ENCODE measurements around the gene NR5A2. TPM values are rescaled to one million over a fixed set of nuclear protein-coding genes. Genes with fewer than 3 reads are reported as not detected.

Gene NR5A2
- total RNA-seq, 1 donor from 2014 or later: 0.98 TPM

GRCh38 chr1:200162877-200163276 lies 135.4 kb downstream of the NR5A2 start:
- no peak for DNase-seq (ENCODE audit: extremely low spot score in 2 of 2)
- Histone ChIP-seq H3K4me1 (no peaks in the 10 kb centered on the region), H3K27ac (no peak overlapping the region), H3K27me3 (no peaks in the 10 kb centered on the region), H3K4me3 (no peak overlapping the region), H3K36me3 (no peaks in the 10 kb centered on the region), H3K9me3 (no peaks in the 10 kb centered on the region)
- TF ChIP-seq POLR2AphosphoS5 (IDR thresholded peaks at IDR 0.05; ENCODE audit: insufficient read depth in 1 of 2, low read depth in 1 of 2): no peak
- no peak for TF ChIP-seq POLR2A (IDR thresholded peaks at IDR 0.05)
- TF ChIP-seq CTCF (IDR thresholded peaks at IDR 0.05): no peak
- intact Hi-C loops (cut with DNase I): no loop called here

GRCh38 chr1:200163911-200164310 lies 136.4 kb downstream of the NR5A2 start:
- intact Hi-C loops (cut with DNase I): no loop called here
- Histone ChIP-seq H3K4me3 (no peak overlapping the region), H3K27ac (no peak overlapping the region), H3K36me3 (no peaks in the 10 kb centered on the region), H3K27me3 (no peaks in the 10 kb centered on the region), H3K4me1 (no peaks in the 10 kb centered on the region), H3K9me3 (no peaks in the 10 kb centered on the region)
- no peak for DNase-seq (ENCODE audit: extremely low spot score in 2 of 2)
- no peak for TF ChIP-seq POLR2A (IDR thresholded peaks at IDR 0.05)
- TF ChIP-seq POLR2AphosphoS5 (IDR thresholded peaks at IDR 0.05; ENCODE audit: insufficient read depth in 1 of 2, low read depth in 1 of 2): no peak
- no peak for TF ChIP-seq CTCF (IDR thresholded peaks at IDR 0.05)

DNA sequence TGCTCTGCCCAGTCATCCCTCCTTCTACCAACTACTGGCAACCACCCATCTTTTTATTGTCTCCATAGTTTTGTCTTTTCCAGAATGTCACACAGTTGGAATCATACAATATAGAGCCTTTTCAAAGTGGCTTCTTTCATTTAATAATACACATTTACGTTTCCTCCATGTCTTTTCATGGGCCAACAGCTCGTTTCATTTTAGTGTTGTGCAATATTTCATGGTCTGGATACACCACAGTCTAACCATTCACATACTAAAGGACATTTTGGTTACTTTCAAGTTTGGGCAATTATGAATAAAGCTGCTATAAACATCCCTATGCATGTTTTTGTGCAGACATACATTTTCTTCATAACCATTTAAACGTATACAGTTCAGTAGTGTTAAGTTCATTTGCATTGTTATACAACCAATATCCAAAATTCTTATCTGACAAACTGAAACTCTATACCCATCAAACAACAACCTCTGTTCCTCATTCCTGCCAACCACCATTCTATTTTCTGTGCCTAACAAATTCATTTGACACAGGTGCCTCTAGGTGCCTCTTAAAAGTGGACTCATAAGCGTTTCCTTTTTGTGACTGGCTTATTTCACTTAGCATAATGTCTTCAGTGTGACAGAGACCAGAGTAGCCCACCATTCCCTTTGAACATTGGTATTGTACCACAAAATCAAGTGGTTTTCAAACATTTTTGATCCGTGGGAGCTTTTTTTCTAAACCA lies 138.1 kb downstream of the NR5A2 start:
- DNase-seq (ENCODE audit: extremely low spot score in 2 of 2): no peak
- Histone ChIP-seq H3K9me3 (no peaks in the 10 kb centered on the region), H3K36me3 (no peaks in the 10 kb centered on the region), H3K4me1 (no peaks in the 10 kb centered on the region), H3K4me3 (no peak overlapping the region), H3K27ac (no peak overlapping the region), H3K27me3 (no peaks in the 10 kb centered on the region)
- TF ChIP-seq POLR2A (IDR thresholded peaks at IDR 0.05) (no peak), POLR2AphosphoS5 (IDR thresholded peaks at IDR 0.05; ENCODE audit: insufficient read depth in 1 of 2, low read depth in 1 of 2) (no peak), CTCF (IDR thresholded peaks at IDR 0.05) (no peak)
- intact Hi-C loops (cut with DNase I): no loop called here

GRCh38 chr1:200166411-200166810 lies 138.9 kb downstream of the NR5A2 start:
- intact Hi-C loops (cut with DNase I): no loop called here
- H3K4me1 ChIP-seq: no peaks in the 10 kb centered on the region
- TF ChIP-seq POLR2A (IDR thresholded peaks at IDR 0.05): no peak
- no peak for TF ChIP-seq POLR2AphosphoS5 (IDR thresholded peaks at IDR 0.05; ENCODE audit: insufficient read depth in 1 of 2, low read depth in 1 of 2)
- TF ChIP-seq CTCF (IDR thresholded peaks at IDR 0.05): no peak
- no peak for DNase-seq (ENCODE audit: extremely low spot score in 2 of 2)
- H3K36me3 ChIP-seq: no peaks in the 10 kb centered on the region
- no peaks in the 10 kb centered on the region for H3K9me3 ChIP-seq
- no peak overlapping the region for H3K27ac ChIP-seq
- no peaks in the 10 kb centered on the region for H3K27me3 ChIP-seq
- no peak overlapping the region for H3K4me3 ChIP-seq

DNA sequence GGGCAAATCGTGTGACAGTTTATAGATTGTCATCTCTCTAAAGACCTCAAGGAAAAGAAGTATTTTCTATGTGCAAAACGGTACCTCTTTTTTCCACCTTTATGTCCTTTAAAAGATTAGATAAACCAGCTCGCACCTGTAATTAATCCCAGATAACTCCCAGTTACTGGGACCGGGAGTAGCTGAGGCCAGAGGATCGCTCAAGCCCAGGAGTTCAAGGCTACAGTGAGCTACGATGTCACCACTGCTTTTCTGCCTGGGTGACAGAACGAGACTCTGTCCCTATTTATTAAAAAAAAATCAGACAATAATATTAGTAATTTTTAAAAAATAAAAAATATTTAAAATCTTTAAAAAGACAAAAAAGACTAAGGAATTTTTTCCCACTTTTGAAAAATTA lies 141.4 kb downstream of the NR5A2 start:
- H3K9me3 ChIP-seq: no peaks in the 10 kb centered on the region
- H3K36me3 ChIP-seq: no peaks in the 10 kb centered on the region
- H3K27me3 ChIP-seq: no peaks in the 10 kb centered on the region
- no peak for DNase-seq (ENCODE audit: extremely low spot score in 2 of 2)
- H3K4me3 ChIP-seq: no peak overlapping the region
- intact Hi-C loops (cut with DNase I): no loop called here
- TF ChIP-seq POLR2AphosphoS5 (IDR thresholded peaks at IDR 0.05; ENCODE audit: insufficient read depth in 1 of 2, low read depth in 1 of 2): no peak
- TF ChIP-seq CTCF (IDR thresholded peaks at IDR 0.05): no peak
- no peak for TF ChIP-seq POLR2A (IDR thresholded peaks at IDR 0.05)
- H3K4me1 ChIP-seq: no peaks in the 10 kb centered on the region
- H3K27ac ChIP-seq: no peak overlapping the region

Measured in vagina (tissue), 2 donors.